ENCODE measurements around the gene GARIN5A. TPM values are rescaled to one million over a fixed set of nuclear protein-coding genes. Genes with fewer than 3 reads are reported as not detected.

Gene GARIN5A
- total and polyA plus RNA-seq, 9 of the 15 experiments (the other 6 are each of a cell fraction or from before 2014, with no cell fraction given), result 0.10 to 0.82 (median 0.23) TPM; not detected in 2

GRCh38 chr19:50506700-50507099 is 30.1 kb upstream of the GARIN5A start:
- in situ Hi-C loops (cut with MboI) (no loop called here), intact Hi-C loops (cut with micrococcal nuclease) (no loop called here)
- Histone ChIP-seq H2AFZ (ENCODE audit: low read depth, low read length) (no peak overlapping the region), H4K20me1 (replicated peaks; ENCODE audit: control insufficient read depth, insufficient read depth, low read length) (no peaks in the 10 kb centered on the region), H3K36me3 (ENCODE audit: control insufficient read depth, insufficient read depth, low read length) (no peaks in the 10 kb centered on the region), H3K4me2 (ENCODE audit: insufficient read depth, low read length) (no peak overlapping the region), H3K4me1 (replicated peaks in 1 of 2; ENCODE audit: control insufficient read depth in 2 of 2, insufficient read depth in 2 of 2, low read length in 2 of 2) (peaks cover 5 to 45% of the 10 kb centered on the region in 2 experiments; a peak in 4 of 5 replicates), H3K79me2 (ENCODE audit: control insufficient read depth, insufficient read depth, low read length) (no peaks in the 10 kb centered on the region; the same call in 2 of the 3 replicates), H3K9me3 (replicated peaks; ENCODE audit: control insufficient read depth, insufficient read depth, low read depth, low read length) (no peaks in the 10 kb centered on the region), H3K9me1 (ENCODE audit: control insufficient read depth, insufficient read depth, low read length) (peaks cover 4% of the 10 kb centered on the region), H3K4me3 (no peak overlapping the region), H3K27ac (ENCODE audit: extremely low read depth, low read depth, low read length) (no peak overlapping the region), H3K9ac (ENCODE audit: insufficient read depth in 1 of 2, low read depth in 2 of 2, low read length in 2 of 2) (no peak overlapping the region), H3K27me3 (ENCODE audit: control insufficient read depth in 2 of 2, insufficient read depth in 2 of 2, low read length in 2 of 2) (no peaks in the 10 kb centered on the region)
- ChIA-PET CTCF (ENCODE audit: low intra/inter-chr PET ratio) (no interaction called here), POLR2A (no interaction called here)
- DNase-seq (ENCODE audit: extremely low read depth in 1 of 4, low spot score in 3 of 4), result no peak
- WGBS (ENCODE audit: insufficient coverage, low coverage, missing lambda C conversion rate), result 67% methylated on average over 4 of the region's 10 CpGs
- BruUV-seq (replicated peaks), result no TSS peak
- FAIRE-seq, result no peak
- no peak for ATAC-seq
- TF ChIP-seq POLR2H (tag; IDR thresholded peaks at IDR 0.05; ENCODE audit: low read depth) (no peak), ZNF165 (CRISPR knock-in tag; IDR thresholded peaks at IDR 0.05; ENCODE audit: borderline replicate concordance) (no peak), ZBTB33 (CRISPR knock-in tag; IDR thresholded peaks at IDR 0.05) (no peak), RHOXF2B (CRISPR knock-in tag; conservative IDR thresholded peaks at IDR 0.05) (no peak), GABPA (tag; conservative IDR thresholded peaks at IDR 0.05; ENCODE audit: low read depth) (no peak), SIX5 (IDR thresholded peaks at IDR 0.05; ENCODE audit: borderline replicate concordance in 1 of 2, insufficient read depth in 1 of 2, low read depth in 1 of 2, low read length in 2 of 2) (no peak), MCM7 (IDR thresholded peaks at IDR 0.05) (no peak), ARID1B (IDR thresholded peaks at IDR 0.05) (no peak), PHB2 (IDR thresholded peaks at IDR 0.05; ENCODE audit: low read depth) (no peak), SAP30 (IDR thresholded peaks at IDR 0.05; ENCODE audit: borderline replicate concordance, insufficient read depth, low read depth, low read length, poor library complexity, severe bottlenecking) (no peak), PHB (CRISPR knock-in tag; IDR thresholded peaks at IDR 0.05) (no peak)
- TF ChIP-seq, protein P1, sequence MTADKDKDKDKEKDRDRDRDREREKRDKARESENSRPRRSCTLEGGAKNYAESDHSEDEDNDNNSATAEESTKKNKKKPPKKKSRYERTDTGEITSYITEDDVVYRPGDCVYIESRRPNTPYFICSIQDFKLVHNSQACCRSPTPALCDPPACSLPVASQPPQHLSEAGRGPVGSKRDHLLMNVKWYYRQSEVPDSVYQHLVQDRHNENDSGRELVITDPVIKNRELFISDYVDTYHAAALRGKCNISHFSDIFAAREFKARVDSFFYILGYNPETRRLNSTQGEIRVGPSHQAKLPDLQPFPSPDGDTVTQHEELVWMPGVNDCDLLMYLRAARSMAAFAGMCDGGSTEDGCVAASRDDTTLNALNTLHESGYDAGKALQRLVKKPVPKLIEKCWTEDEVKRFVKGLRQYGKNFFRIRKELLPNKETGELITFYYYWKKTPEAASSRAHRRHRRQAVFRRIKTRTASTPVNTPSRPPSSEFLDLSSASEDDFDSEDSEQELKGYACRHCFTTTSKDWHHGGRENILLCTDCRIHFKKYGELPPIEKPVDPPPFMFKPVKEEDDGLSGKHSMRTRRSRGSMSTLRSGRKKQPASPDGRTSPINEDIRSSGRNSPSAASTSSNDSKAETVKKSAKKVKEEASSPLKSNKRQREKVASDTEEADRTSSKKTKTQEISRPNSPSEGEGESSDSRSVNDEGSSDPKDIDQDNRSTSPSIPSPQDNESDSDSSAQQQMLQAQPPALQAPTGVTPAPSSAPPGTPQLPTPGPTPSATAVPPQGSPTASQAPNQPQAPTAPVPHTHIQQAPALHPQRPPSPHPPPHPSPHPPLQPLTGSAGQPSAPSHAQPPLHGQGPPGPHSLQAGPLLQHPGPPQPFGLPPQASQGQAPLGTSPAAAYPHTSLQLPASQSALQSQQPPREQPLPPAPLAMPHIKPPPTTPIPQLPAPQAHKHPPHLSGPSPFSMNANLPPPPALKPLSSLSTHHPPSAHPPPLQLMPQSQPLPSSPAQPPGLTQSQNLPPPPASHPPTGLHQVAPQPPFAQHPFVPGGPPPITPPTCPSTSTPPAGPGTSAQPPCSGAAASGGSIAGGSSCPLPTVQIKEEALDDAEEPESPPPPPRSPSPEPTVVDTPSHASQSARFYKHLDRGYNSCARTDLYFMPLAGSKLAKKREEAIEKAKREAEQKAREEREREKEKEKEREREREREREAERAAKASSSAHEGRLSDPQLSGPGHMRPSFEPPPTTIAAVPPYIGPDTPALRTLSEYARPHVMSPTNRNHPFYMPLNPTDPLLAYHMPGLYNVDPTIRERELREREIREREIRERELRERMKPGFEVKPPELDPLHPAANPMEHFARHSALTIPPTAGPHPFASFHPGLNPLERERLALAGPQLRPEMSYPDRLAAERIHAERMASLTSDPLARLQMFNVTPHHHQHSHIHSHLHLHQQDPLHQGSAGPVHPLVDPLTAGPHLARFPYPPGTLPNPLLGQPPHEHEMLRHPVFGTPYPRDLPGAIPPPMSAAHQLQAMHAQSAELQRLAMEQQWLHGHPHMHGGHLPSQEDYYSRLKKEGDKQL (CRISPR knock-in tag; IDR thresholded peaks at IDR 0.05; ENCODE audit: borderline replicate concordance), result no peak
- TF ChIP-seq, protein P2, sequence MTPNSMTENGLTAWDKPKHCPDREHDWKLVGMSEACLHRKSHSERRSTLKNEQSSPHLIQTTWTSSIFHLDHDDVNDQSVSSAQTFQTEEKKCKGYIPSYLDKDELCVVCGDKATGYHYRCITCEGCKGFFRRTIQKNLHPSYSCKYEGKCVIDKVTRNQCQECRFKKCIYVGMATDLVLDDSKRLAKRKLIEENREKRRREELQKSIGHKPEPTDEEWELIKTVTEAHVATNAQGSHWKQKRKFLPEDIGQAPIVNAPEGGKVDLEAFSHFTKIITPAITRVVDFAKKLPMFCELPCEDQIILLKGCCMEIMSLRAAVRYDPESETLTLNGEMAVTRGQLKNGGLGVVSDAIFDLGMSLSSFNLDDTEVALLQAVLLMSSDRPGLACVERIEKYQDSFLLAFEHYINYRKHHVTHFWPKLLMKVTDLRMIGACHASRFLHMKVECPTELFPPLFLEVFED (CRISPR knock-in tag; conservative IDR thresholded peaks at IDR 0.05), result no peak
- TF ChIP-seq, protein P3, sequence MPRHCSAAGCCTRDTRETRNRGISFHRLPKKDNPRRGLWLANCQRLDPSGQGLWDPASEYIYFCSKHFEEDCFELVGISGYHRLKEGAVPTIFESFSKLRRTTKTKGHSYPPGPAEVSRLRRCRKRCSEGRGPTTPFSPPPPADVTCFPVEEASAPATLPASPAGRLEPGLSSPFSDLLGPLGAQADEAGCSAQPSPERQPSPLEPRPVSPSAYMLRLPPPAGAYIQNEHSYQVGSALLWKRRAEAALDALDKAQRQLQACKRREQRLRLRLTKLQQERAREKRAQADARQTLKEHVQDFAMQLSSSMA (CRISPR knock-in tag; IDR thresholded peaks at IDR 0.05), result no peak
